T1000 (cell line): ENCODE data around the gene CD99.
"Not testable (repeated sequence)": the region's sequence is repeated elsewhere in the genome, so short reads cannot be mapped to it uniquely, and the experiment has no call there.

ENCODE experiments used
- DNase-seq: peaks from one replicate; lab custom pipeline; 2025; ENCODE audit warnings: mixed read lengths; lab: John Stamatoyannopoulos, UW

Gene CD99

GRCh38 chrX:2675657-2676200 lies 15.4 kb upstream of the CD99 start:
- DNase-seq = not testable (repeated sequence)

GRCh38 chrX:2676794-2677675 lies 14.1 kb upstream of the CD99 start:
- no peak for DNase-seq

- DNase-seq = no peak
Measured at GRCh38 chrX:2677764-2678163, 13.3 kb upstream of the CD99 start.

- no peak for DNase-seq
Measured at GRCh38 chrX:2678583-2678982, 12.5 kb upstream of the CD99 start.

- no peak for DNase-seq
Measured at GRCh38 chrX:2679534-2680485, 11.3 kb upstream of the CD99 start.

GRCh38 chrX:2680486-2681348 lies 10.4 kb upstream of the CD99 start:
- DNase-seq = no peak

GRCh38 chrX:2682565-2683177 lies 8.4 kb upstream of the CD99 start:
- no peak for DNase-seq

- DNase-seq = no peak
Measured at GRCh38 chrX:2684256-2684655, 6.8 kb upstream of the CD99 start.

GRCh38 chrX:2685886-2686285 lies 5.2 kb upstream of the CD99 start:
- no peak for DNase-seq

- no peak for DNase-seq
Measured at GRCh38 chrX:2689773-2690666, 1.1 kb upstream of the CD99 start.

- DNase-seq = no peak
Measured at GRCh38 chrX:2691543-2692220, 587 bp downstream of the CD99 start.

GRCh38 chrX:2692221-2693112 lies 1.4 kb downstream of the CD99 start:
- DNase-seq = no peak

- no peak for DNase-seq
Measured at GRCh38 chrX:2693113-2694002, 2.3 kb downstream of the CD99 start.

- no peak for DNase-seq
Measured at GRCh38 chrX:2694914-2695267, 3.8 kb downstream of the CD99 start.

- no peak for DNase-seq
Measured at GRCh38 chrX:2696698-2697215, 5.7 kb downstream of the CD99 start.

GRCh38 chrX:2697306-2697705 lies 6.2 kb downstream of the CD99 start:
- no peak for DNase-seq

GRCh38 chrX:2697741-2698299 lies 6.7 kb downstream of the CD99 start:
- no peak for DNase-seq
